ENCODE results near the gene LRRC1. TPM values are rescaled to one million over a fixed set of nuclear protein-coding genes. Genes with fewer than 3 reads are reported as not detected.
A peak's percentile ranks its signal among the peaks of the same experiment; 100 is the strongest.

Gene LRRC1
- polyA plus RNA-seq, 4 donors: 27.0 to 34.5 (median 28.4) TPM

DNA sequence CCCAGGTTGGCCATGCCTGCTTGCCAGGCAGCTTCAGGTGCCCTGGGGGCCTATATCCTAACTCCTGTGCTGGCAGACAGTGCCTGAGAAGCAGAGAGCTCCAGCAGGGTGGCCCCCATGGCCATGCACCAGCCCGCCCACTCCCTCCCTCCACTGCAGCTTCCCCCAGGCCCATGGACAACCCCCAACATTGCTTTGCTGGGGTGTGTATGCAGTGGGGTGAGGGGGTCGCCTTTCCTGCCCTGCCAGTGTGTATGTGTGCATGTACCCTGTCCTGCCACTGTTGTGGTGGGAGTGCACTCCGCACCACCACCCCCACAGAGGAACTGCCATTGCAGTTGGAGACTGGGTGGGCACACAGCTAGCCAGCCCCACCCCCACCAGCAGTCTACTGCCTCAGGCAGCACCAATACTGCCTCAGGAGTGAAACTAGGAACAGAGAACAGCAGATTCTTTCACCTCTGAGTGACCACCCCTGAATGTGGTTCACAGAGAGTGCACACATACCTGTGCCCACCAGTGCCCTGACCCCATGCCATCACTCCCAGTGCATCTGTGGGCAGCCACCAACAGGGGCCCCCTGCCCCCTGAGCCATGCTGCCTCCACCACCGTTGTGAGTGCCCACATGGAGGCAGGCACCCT, 151.1 kb downstream of the LRRC1 start:
- DNase-seq (ENCODE audit: low read depth in 4 of 4, low spot score in 3 of 4): no peak

DNA sequence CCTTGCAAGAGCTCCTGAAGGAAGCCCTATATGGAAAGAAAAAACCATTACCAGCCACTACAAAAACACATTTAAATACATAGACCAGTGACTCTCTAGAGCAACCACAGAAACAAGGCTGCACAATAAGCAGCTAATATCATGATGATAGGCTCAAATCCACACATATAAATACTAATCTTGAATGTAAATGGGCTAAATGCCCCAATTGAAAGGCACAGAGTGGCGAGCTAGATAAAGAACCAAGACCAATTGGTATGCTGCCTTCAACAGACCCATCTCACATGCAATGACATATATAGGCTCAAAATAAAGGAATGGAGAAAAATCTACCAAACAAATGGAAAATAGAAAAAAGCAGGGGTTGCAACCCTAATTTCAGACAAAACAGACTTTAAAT, 153.0 kb downstream of the LRRC1 start:
- no peak for DNase-seq (ENCODE audit: low read depth in 4 of 4, low spot score in 3 of 4)

DNA sequence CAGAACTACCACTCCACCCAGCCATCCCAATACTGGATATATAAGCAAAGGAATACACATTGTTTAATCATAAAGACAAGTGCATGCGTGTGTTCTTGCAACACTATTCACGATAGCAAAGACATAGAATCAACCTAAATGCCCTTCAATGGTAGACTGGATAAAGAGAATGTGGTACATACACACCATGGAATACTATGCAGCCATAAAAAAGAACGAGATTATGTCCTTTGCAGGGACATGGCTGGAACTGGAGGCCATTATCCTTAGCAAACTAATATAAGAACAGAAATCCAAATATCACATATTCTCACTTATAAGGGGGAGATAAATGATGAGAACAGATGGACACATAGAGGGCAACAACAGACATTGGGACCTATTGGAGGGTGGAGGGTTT, 156.6 kb downstream of the LRRC1 start:
- no peak for DNase-seq (ENCODE audit: low read depth in 4 of 4, low spot score in 3 of 4)

DNA sequence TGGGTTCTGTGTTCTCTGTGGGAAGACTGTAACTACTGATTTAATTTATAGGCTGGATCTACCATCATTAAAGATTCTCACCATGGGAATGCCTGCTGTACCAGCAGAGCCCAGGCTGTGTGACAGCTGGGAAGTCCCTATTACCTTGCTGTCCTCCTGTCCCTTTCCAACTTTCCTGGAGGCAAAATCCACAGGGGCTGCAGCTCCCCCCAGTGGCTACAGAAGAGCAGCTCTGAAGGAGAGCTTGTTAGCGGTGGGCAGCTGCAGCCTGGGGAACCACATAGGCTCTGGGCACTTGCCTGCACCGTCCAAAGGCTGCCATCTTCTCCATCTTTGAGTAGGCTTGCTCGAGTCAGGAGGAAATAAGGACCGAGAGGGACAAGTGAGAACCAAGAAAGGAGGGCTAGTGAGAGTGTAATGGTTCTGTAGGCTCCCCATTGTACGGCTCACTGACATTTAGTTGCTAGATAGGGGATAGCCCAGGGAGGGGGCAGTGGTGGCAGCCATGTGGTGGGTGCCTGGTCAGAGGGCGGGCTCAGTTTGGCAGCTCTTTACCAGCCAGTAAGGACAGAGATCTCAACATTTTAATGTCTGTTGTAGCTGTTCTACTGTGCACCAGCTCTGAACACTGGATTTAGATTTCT, 161.4 kb downstream of the LRRC1 start:
- DNase-seq (ENCODE audit: low read depth in 4 of 4, low spot score in 3 of 4): peak; percentile 49 to 58 (median 54)

DNA sequence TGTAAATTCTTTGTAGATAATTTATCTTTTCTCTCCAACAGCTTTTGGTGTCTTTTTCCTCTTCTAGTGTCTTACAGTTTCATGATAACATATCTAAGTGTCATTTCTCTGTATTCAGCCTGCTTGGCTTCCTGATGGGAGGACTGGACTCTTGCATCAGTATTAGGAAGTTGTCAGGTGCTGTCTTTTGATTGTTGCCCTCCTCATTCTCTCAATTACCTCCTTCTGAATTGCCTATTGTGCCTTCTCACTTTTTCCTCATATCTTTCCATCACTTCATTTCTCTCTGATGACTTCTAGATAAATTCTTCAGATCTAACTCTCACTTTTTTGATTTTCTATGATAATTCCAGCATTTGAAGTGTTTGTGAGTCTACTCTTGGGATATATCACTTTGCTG, 162.0 kb downstream of the LRRC1 start:
- DNase-seq (ENCODE audit: low read depth in 4 of 4, low spot score in 3 of 4): no peak

DNA sequence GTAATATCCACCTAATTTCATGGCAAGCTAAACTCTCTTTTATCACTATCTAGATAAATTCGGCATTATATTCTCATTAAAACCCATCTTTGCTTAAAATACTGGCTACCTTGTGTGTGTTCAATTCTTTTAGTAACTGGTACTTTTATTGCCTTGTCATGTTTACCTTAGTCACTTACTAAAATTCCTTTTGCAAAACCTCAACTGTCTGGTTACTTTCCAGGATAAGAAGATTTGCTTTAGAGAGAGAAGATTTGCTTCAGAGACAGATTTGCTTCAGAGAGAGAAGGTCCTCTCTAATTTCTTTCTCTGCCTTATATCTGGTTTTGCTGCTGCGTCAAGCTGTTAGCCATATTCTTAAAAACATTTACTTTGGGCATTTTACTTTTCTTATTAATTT, 164.9 kb downstream of the LRRC1 start:
- DNase-seq (ENCODE audit: low read depth in 4 of 4, low spot score in 3 of 4): no peak

DNA sequence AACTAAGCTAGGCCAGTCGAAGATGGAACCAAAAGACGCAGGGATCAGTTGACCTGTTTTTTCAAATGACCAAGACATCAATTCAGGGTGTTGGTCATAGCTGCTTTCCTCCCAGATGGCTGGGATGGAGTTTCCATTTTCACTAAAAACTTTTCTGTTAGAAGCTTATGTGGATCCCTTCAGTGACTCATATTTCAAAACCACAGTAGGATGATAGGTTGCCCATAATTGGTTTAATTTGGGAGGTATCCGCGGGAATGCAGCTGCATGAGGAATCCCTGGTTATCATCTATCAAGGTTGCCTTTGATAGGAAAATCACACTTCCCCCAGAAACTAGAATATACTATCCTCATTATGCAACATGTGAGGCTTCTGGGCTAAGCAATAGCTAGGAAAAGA, 165.5 kb downstream of the LRRC1 start:
- no peak for DNase-seq (ENCODE audit: low read depth in 4 of 4, low spot score in 3 of 4)

DNA sequence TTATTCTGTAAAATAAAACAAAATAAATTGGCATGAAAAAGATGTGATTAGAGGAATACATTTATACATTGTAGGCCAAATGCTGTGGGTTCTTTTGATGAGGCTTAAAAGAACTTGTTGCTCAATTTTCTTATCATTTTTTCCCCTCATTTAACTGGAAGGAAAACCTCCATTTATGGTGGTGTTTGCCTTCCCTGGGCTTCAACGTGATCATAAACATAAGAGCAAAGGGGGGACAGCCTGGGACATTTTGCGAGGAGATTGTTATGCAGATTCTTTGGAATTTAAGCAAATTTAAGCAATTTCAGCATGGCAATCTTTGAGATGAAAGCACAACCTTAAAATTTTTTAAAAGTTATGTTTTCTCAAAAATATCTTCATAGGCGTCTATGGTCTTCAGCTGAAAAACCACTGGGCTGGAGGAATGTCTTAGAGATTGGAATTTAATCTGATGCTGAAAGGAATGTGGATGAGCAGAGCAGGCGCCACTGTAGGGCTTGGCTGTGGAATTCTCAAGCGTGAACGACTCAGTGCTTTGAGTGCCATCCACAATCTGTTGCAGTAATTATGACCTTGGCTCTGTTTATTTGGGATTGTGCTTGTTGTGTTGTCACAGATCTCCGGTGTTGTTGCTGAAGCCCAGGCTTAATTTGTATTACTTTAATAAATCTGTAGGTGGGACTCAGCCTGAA, 167.0 kb downstream of the LRRC1 start:
- DNase-seq (ENCODE audit: low read depth in 4 of 4, low spot score in 3 of 4): no peak

DNA sequence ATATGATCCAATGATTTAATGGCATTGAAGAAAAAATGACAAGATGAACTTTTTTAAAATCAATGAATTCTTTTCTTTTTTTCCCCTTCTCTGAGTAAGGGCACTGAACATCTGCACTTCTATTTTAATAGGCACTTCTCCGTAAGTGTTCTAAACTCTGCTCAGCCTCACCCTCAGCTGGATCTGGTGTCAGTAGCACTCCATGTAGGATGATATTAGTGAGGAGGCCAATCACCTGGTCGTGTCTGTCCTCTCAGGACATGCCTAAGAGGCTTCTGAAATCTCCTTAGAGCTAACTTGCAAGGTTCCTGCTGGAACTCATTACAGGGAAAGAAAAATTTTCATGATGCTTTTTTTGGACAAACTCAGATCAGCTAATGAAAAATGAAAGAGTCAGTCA, 167.8 kb downstream of the LRRC1 start:
- DNase-seq (ENCODE audit: low read depth in 4 of 4, low spot score in 3 of 4): no peak

DNA sequence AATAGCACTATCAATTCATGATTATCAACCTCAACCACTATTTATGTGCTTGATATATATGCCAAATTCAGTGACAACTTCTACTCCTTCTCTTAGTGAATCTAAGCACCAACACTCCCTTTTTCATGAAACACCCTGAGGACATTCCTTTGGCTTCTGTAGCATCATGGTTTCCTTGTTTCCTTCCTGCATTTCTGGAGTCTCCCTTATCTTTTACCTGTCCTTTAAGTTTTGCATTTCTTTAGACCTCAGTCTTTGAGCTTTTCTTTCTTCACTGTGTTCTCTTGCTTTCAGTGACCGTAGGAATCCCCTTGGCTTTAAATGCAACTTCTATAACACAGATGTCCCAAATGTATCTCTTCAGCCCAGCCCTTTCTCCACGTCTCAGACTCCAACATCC, 172.6 kb downstream of the LRRC1 start:
- DNase-seq (ENCODE audit: low read depth in 4 of 4, low spot score in 3 of 4): no peak

Other genes with a start within 250 kb of the LRRC1 start
- gene GCLC, start 249.9 kb upstream of the LRRC1 start, polyA plus RNA-seq (ENCODE audit: insufficient read length in 4 of 4): 10 to 100 TPM; 21.1 to 26.2 (median 25.0) TPM
- 1 to 10 TPM; 2.3 to 3.7 (median 2.8) TPM for gene KLHL31, start 129.2 kb upstream of the LRRC1 start, polyA plus RNA-seq (ENCODE audit: insufficient read length in 4 of 4)